ENCODE data around the gene ELP1. TPM values are rescaled to one million over a fixed set of nuclear protein-coding genes. Genes with fewer than 3 reads are reported as not detected.

ELP1 gene
- total RNA-seq, 3 donors from 2014 or later, result 14.3 to 18.7 (median 16.7) TPM

GRCh38 chr9:108867116-108867515, 66.8 kb downstream of the ELP1 start:
- no peaks in the 10 kb centered on the region for H3K36me3 ChIP-seq (ENCODE audit: low read depth)
- no peak for TF ChIP-seq CTCF (IDR thresholded peaks at IDR 0.05)
- H3K4me3 ChIP-seq, result no peak overlapping the region
- H3K4me1 ChIP-seq (ENCODE audit: low read depth), result no peaks in the 10 kb centered on the region
- no peaks in the 10 kb centered on the region for H3K9me3 ChIP-seq
- DNase-seq, result no peak
- no peak for ATAC-seq
- intact Hi-C loops (cut with DNase I, micrococcal nuclease), result no loop called here

GRCh38 chr9:108866001-108866420, 67.9 kb downstream of the ELP1 start:
- Histone ChIP-seq H3K36me3 (ENCODE audit: low read depth) (no peaks in the 10 kb centered on the region), H3K4me1 (ENCODE audit: low read depth) (no peaks in the 10 kb centered on the region), H3K4me3 (no peak overlapping the region), H3K9me3 (no peaks in the 10 kb centered on the region)
- intact Hi-C loops (cut with DNase I, micrococcal nuclease), result no loop called here
- ATAC-seq (no peak), DNase-seq (no peak)
- TF ChIP-seq CTCF (IDR thresholded peaks at IDR 0.05), result no peak

DNA sequence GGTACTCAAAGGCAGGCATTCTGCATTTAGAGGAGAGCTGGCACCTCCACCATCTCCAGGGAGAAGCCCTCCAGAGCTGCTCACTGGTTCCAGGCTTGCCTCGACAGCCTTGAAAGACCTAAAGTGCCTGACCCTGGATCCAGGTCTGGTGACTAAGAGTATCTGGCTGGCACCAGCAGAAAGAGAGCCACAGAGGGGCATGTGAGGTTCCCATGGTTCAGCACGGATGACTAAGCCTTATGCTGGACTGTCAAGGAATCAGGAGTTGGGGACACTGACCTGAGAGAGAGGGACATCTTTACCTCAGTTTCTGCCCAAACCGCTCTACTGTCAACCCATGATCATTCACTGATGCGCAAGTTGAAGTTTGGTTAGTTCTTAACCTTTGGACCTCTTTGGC, 68.9 kb downstream of the ELP1 start:
- intact Hi-C loops (cut with DNase I, micrococcal nuclease), result no loop called here

GRCh38 chr9:108864446-108864845, 69.5 kb downstream of the ELP1 start:
- H3K4me3 ChIP-seq, result no peak overlapping the region
- H3K36me3 ChIP-seq (ENCODE audit: low read depth), result no peaks in the 10 kb centered on the region
- no peaks in the 10 kb centered on the region for H3K4me1 ChIP-seq (ENCODE audit: low read depth)
- H3K9me3 ChIP-seq, result no peaks in the 10 kb centered on the region
- DNase-seq (no peak), ATAC-seq (no peak)
- TF ChIP-seq CTCF (IDR thresholded peaks at IDR 0.05), result no peak
- intact Hi-C loops (cut with DNase I, micrococcal nuclease), result no loop called here

More for the DNA sequence above, 68.9 kb downstream of the ELP1 start:
- TF ChIP-seq CTCF (IDR thresholded peaks at IDR 0.05), result no peak
- no peaks in the 10 kb centered on the region for H3K36me3 ChIP-seq (ENCODE audit: low read depth)
- no peaks in the 10 kb centered on the region for H3K4me1 ChIP-seq (ENCODE audit: low read depth)
- DNase-seq, result no peak
- no peak for ATAC-seq
- no peak overlapping the region for H3K4me3 ChIP-seq
- H3K9me3 ChIP-seq, result no peaks in the 10 kb centered on the region

GRCh38 chr9:108863891-108864290, 70.0 kb downstream of the ELP1 start:
- TF ChIP-seq CTCF (IDR thresholded peaks at IDR 0.05), result no peak
- no peaks in the 10 kb centered on the region for H3K4me1 ChIP-seq (ENCODE audit: low read depth)
- H3K9me3 ChIP-seq, result no peaks in the 10 kb centered on the region
- H3K36me3 ChIP-seq (ENCODE audit: low read depth), result no peaks in the 10 kb centered on the region
- no peak for ATAC-seq
- no peak for DNase-seq
- H3K4me3 ChIP-seq, result no peak overlapping the region
- intact Hi-C loops (cut with DNase I, micrococcal nuclease), result no loop called here

DNA sequence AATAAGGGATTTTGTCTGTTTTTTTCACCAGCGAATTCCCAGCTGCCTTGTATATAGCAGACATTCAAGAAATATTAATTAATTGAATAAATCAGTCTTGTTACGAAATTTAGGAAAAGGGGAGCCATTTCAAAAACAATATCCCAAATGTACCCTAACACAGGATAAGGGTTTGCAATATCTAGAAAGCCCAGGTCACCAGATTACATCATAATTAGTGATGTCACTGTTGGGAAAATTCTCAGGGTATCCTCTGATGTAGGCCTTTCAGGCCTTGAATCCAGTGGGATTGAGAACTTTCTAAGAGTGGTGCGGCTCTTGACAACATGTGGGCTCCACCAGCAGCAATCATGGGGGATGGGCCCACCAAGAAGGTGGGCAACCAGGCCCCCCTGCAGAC, 71.9 kb downstream of the ELP1 start, which contains the start of gene ACTL7A:
Gene ACTL7A (plus strand): TSS at position 270 of the 400 bp plus-strand sequence. CDS start 57 bp downstream, at position 327.
- ATAC-seq (no peak), DNase-seq (no peak)
- H3K4me3 ChIP-seq, result no peak within 1 kb of the TSS
- no peaks in the 10 kb centered on the region for H3K4me1 ChIP-seq (ENCODE audit: low read depth)
- no peaks in the 10 kb centered on the region for H3K36me3 ChIP-seq (ENCODE audit: low read depth)
- no peaks in the 10 kb centered on the region for H3K9me3 ChIP-seq
- intact Hi-C loops (cut with DNase I, micrococcal nuclease), result no loop called here
- no peak for TF ChIP-seq CTCF (IDR thresholded peaks at IDR 0.05)
